ENCODE measurements around the gene PEX10. TPM values are rescaled to one million over a fixed set of nuclear protein-coding genes. Genes with fewer than 3 reads are reported as not detected.

PEX10 gene
- total and polyA plus RNA-seq, 10 of the 15 experiments (the other 5 are each of a cell fraction or from before 2014, with no cell fraction given): 0.24 to 24.9 (median 16.8) TPM; not detected in 1

- TF ChIP-seq ZNF274 (IDR thresholded peaks at IDR 0.05; ENCODE audit: insufficient read depth, insufficient read length) (no peak), BACH1 (IDR thresholded peaks at IDR 0.05; ENCODE audit: borderline replicate concordance) (no peak)
Measured at GRCh38 chr1:2458687-2459086, 46.3 kb upstream of the PEX10 start (continued).

GRCh38 chr1:2457444-2457843, 45.1 kb upstream of the PEX10 start:
- Histone ChIP-seq H3K4me2 (ENCODE audit: control insufficient read depth, insufficient read depth) (no peak overlapping the region), H3K4me3 (no peak overlapping the region), H3K27ac (ENCODE audit: control insufficient read depth, insufficient read depth) (no peak overlapping the region), H4K20me1 (ENCODE audit: control insufficient read depth, insufficient read depth) (no peaks in the 10 kb centered on the region), H2AFZ (ENCODE audit: control insufficient read depth, low read depth, low read length) (no peak overlapping the region), H3K4me1 (ENCODE audit: control insufficient read depth, insufficient read depth, low read length) (no peaks in the 10 kb centered on the region), H3K9ac (ENCODE audit: control insufficient read depth, insufficient read depth, low read length) (no peak overlapping the region), H3K79me2 (ENCODE audit: control insufficient read depth, insufficient read depth, low read length) (no peaks in the 10 kb centered on the region), H3K36me3 (ENCODE audit: control insufficient read depth in 2 of 2, insufficient read depth in 2 of 2, low read length in 1 of 2) (no peaks in the 10 kb centered on the region), H3K9me3 (replicated peaks; ENCODE audit: control insufficient read depth, insufficient read depth, low read length) (no peaks in the 10 kb centered on the region), H3K27me3 (replicated peaks in 1 of 2; ENCODE audit: control insufficient read depth in 2 of 2, insufficient read depth in 2 of 2, low read length in 1 of 2) (no peaks in the 10 kb centered on the region; a peak in 1 of 4 replicates)
- ATAC-seq: no peak
- WGBS (ENCODE audit: insufficient coverage, insufficient replicate concordance, low lambda C conversion rate, missing lambda C conversion rate): 35% methylated on average over 15 of the region's 17 CpGs
- BruUV-seq (replicated peaks): no TSS peak
- ChIA-PET RAD21 (ENCODE audit: unreplicated experiment) (no interaction called here), CTCF (no interaction called here), SMC1A (ENCODE audit: uncharacterized antibody, unreplicated experiment) (no interaction called here), POLR2A (no interaction called here)
- no peak for DNase-seq (ENCODE audit: low read depth, low spot score)
- in situ Hi-C loops (cut with MboI): no loop called here
- FAIRE-seq: no peak
- intact Hi-C loops (cut with micrococcal nuclease; ENCODE audit: unreplicated experiment): no loop called here
- TF ChIP-seq MTA2 (IDR thresholded peaks at IDR 0.05; ENCODE audit: low read depth) (no peak), ATF2 (IDR thresholded peaks at IDR 0.05; ENCODE audit: low read length) (no peak), RB1 (IDR thresholded peaks at IDR 0.05; ENCODE audit: borderline replicate concordance) (no peak), FOS (IDR thresholded peaks at IDR 0.05; ENCODE audit: borderline replicate concordance, extremely low read depth, insufficient read length) (no peak), USF2 (IDR thresholded peaks at IDR 0.05; ENCODE audit: borderline replicate concordance, low read depth, low read length) (no peak), ZNF24 (IDR thresholded peaks at IDR 0.05) (no peak), KAT2A (conservative IDR thresholded peaks at IDR 0.05; ENCODE audit: control insufficient read depth, low read depth, low read length) (no peak), ESRRA (IDR thresholded peaks at IDR 0.05; ENCODE audit: low read length) (no peak)
- TF ChIP-seq, protein P1, sequence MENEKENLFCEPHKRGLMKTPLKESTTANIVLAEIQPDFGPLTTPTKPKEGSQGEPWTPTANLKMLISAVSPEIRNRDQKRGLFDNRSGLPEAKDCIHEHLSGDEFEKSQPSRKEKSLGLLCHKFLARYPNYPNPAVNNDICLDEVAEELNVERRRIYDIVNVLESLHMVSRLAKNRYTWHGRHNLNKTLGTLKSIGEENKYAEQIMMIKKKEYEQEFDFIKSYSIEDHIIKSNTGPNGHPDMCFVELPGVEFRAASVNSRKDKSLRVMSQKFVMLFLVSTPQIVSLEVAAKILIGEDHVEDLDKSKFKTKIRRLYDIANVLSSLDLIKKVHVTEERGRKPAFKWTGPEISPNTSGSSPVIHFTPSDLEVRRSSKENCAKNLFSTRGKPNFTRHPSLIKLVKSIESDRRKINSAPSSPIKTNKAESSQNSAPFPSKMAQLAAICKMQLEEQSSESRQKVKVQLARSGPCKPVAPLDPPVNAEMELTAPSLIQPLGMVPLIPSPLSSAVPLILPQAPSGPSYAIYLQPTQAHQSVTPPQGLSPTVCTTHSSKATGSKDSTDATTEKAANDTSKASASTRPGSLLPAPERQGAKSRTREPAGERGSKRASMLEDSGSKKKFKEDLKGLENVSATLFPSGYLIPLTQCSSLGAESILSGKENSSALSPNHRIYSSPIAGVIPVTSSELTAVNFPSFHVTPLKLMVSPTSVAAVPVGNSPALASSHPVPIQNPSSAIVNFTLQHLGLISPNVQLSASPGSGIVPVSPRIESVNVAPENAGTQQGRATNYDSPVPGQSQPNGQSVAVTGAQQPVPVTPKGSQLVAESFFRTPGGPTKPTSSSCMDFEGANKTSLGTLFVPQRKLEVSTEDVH (IDR thresholded peaks at IDR 0.05; ENCODE audit: low read depth, partially characterized antibody): no peak
